Endothelial cell of umbilical vein (primary cell): Measurements from ENCODE around the gene MAGI3. TPM values are rescaled to one million over a fixed set of nuclear protein-coding genes. Genes with fewer than 3 reads are reported as not detected.

Experiments
- BruUV-seq: library from RNA; stranded (reverse); fragments of 400-500 nt; replicated peaks from 2 replicates; lab custom pipeline; 2021; lab: Mats Ljungman, UMichigan
- CTCF ChIA-PET: fragments of 300-600, 350-600 bp; sonication (Branson Sonifier 250); formaldehyde crosslinking; loops from one replicate; lab custom pipeline; 2021; ENCODE audit warnings: antibody characterized with exemption, inconsistent platforms; lab: Charles Lee
- POLR2A ChIA-PET: fragments of 300-600, 350-600 bp; sonication (Branson Sonifier 250); formaldehyde crosslinking; loops from one replicate; lab custom pipeline; 2021; ENCODE audit warnings: antibody characterized with exemption, inconsistent platforms; lab: Charles Lee
- DNase-seq: peaks from one replicate; pipeline ENCODE4 v3.0.0-alpha.2; 2011; ENCODE audit warnings: low read depth, low spot score
- FAIRE-seq: peaks from 2 replicates; lab custom pipeline; 2011; peaks lifted over from hg19 to GRCh38; lab: Jason Lieb, UNC
- H2AFZ ChIP-seq: 2 replicates; pipeline ENCODE4 v1.6.0; 2012; ENCODE audit warnings: low read depth, low read length, control low read depth, inconsistent platforms
- H3K27ac ChIP-seq: 2 replicates; pipeline ENCODE4 v1.5.1; 2011; ENCODE audit warnings: low read depth, mild to moderate bottlenecking, control low read depth, low read length, moderate library complexity; ENCODE audit not compliant: insufficient read depth
- H3K27me3 ChIP-seq, 2 experiments: 2 replicates each; pipeline versions ENCODE4 v1.6.0 to v1.6.1; 2011; ENCODE audit warnings: low read length in 2 of 2, mixed read lengths in 1 of 2; ENCODE audit not compliant: control insufficient read depth in 2 of 2, insufficient read depth in 2 of 2
- H3K36me3 ChIP-seq, 2 experiments: 2 replicates in 1 of 2; 3 replicates in 1 of 2; pipeline ENCODE4 v1.5.1; 2011; ENCODE audit warnings: low read length in 2 of 2, mild to moderate bottlenecking in 1 of 2, moderate library complexity in 1 of 2; ENCODE audit not compliant: control insufficient read depth in 2 of 2, insufficient read depth in 2 of 2; ENCODE audit errors: extremely low read depth in 1 of 2
- H3K4me1 ChIP-seq: 3 replicates; pipeline ENCODE4 v1.5.1; 2011; ENCODE audit warnings: mild to moderate bottlenecking, low read length; ENCODE audit not compliant: control insufficient read depth, insufficient read depth; ENCODE audit errors: extremely low read depth
- H3K4me2 ChIP-seq: 2 replicates; pipeline ENCODE4 v1.6.1; 2011; ENCODE audit warnings: low read length, control low read depth, mixed read lengths; ENCODE audit not compliant: insufficient read depth
- H3K4me3 ChIP-seq, 3 experiments: fragments of 200-600 bp in 1 of 3; sonication (generic), shearing (Covaris generic) in 1 of 3; replicated peaks in 1 of 3; 2 replicates each; pipeline ENCODE4 v1.5.1; 2011 to 2016; ENCODE audit warnings: control low read depth in 3 of 3, low read length in 3 of 3, mild to moderate bottlenecking in 2 of 3, inconsistent platforms in 1 of 3, low read depth in 1 of 3, moderate library complexity in 1 of 3; ENCODE audit not compliant: insufficient read depth in 1 of 3
- H3K79me2 ChIP-seq: 2 replicates; pipeline ENCODE4 v1.6.0; 2012; ENCODE audit warnings: low read length, inconsistent platforms; ENCODE audit not compliant: control insufficient read depth, insufficient read depth
- H3K9ac ChIP-seq: replicated peaks from 2 replicates; pipeline ENCODE3; 2011; ENCODE audit warnings: low read length, control low read depth; ENCODE audit not compliant: insufficient read depth; ENCODE audit errors: extremely low read depth
- H3K9me1 ChIP-seq: replicated peaks from 3 replicates; pipeline ENCODE4 v1.6.0; 2011; ENCODE audit warnings: mild to moderate bottlenecking, low read length; ENCODE audit not compliant: control insufficient read depth, insufficient read depth; ENCODE audit errors: extremely low read depth
- H3K9me3 ChIP-seq: replicated peaks from 2 replicates; pipeline ENCODE4 v1.5.1; 2012; ENCODE audit warnings: low read length, inconsistent platforms; ENCODE audit not compliant: control insufficient read depth, insufficient read depth
- H4K20me1 ChIP-seq: replicated peaks from 2 replicates; pipeline ENCODE3; 2011; ENCODE audit warnings: mild to moderate bottlenecking, low read length; ENCODE audit not compliant: control insufficient read depth, insufficient read depth; ENCODE audit errors: extremely low read depth
- EZH2 ChIP-seq: IDR thresholded peaks from 2 replicates; pipeline ENCODE4 v1.6.1; 2012; ENCODE audit warnings: borderline replicate concordance, low read depth, mild to moderate bottlenecking, moderate library complexity, low read length, inconsistent platforms; ENCODE audit not compliant: severe bottlenecking
- FOS ChIP-seq: IDR thresholded peaks from 2 replicates; pipeline ENCODE4 v1.6.1; 2011; ENCODE audit warnings: mild to moderate bottlenecking, low read length, moderate library complexity, borderline replicate concordance; ENCODE audit not compliant: insufficient read depth
- GATA2 ChIP-seq: IDR thresholded peaks from 2 replicates; pipeline ENCODE4 v1.7.0; 2011; ENCODE audit warnings: low read depth, mild to moderate bottlenecking, moderate library complexity, mixed read lengths, low read length; ENCODE audit not compliant: insufficient read length, insufficient read depth
- JUN ChIP-seq: IDR thresholded peaks from 2 replicates; pipeline ENCODE4 v1.6.1; 2011; ENCODE audit warnings: borderline replicate concordance, low read depth; ENCODE audit not compliant: insufficient read length, insufficient read depth
- MYC ChIP-seq: IDR thresholded peaks from one replicate; pipeline ENCODE4 v1.6.1; 2011; ENCODE audit warnings: mild to moderate bottlenecking, low read depth, low read length
- POLR2A ChIP-seq: IDR thresholded peaks from 2 replicates; pipeline ENCODE4 v1.6.1; 2012; ENCODE audit warnings: low read depth, mild to moderate bottlenecking, control low read depth, low read length
- POLR2AphosphoS5 ChIP-seq: IDR thresholded peaks from 2 replicates; pipeline ENCODE4 v1.6.1; 2012; ENCODE audit warnings: low read depth, mild to moderate bottlenecking, control low read depth, low read length, moderate library complexity; ENCODE audit not compliant: insufficient read depth
- dilution Hi-C: fragments of 300-500 bp; cut with MboI; formaldehyde crosslinking; loops from one replicate; pipeline ENCODE4 v1.15.0; 2019; ENCODE audit warnings: low sequenced_read_pairs; ENCODE audit not compliant: extremely low pct_ligation_motif_present
- intact Hi-C: fragments of 100-400 bp; cut with micrococcal nuclease; formaldehyde crosslinking; loops from one replicate; pipeline ENCODE4 v1.10.0; 2022
- polyA plus RNA-seq, 4 experiments: library from polyadenylated mRNA; depleted of rRNA in 3 of 4; stranded (reverse) in 3 of 4; unstranded in 1 of 4; fragments of >200 nt; gene quantifications; 2 replicates each; pipeline versions ENCODE4 v1.2.1 to v1.2.3, GENCODE V29; 2011 to 2012; ENCODE audit warnings: missing spikeins in 1 of 4
- total RNA-seq: library from RNA; stranded (reverse); gene quantifications from 2 replicates; pipeline ENCODE4 v1.2.3, GENCODE V29; 2021
- TF ChIP-seq, protein P1 (sequence below): IDR thresholded peaks from 2 replicates; pipeline ENCODE4 v1.6.1; 2011; ENCODE audit not compliant: insufficient read depth, insufficient read length
- TF ChIP-seq, protein P2 (sequence below), 2 donors: IDR thresholded peaks; 1 replicate in 1 of 2; 2 replicates in 1 of 2; pipeline ENCODE4 v1.5.1; 2011; ENCODE audit warnings: low read length in 2 of 2, mild to moderate bottlenecking in 2 of 2, moderate library complexity in 2 of 2, control low read depth in 1 of 2, inconsistent platforms in 1 of 2, low read depth in 1 of 2; ENCODE audit not compliant: insufficient read depth in 1 of 2; ENCODE audit errors: extremely low read depth in 1 of 2

Gene MAGI3
- total and polyA plus RNA-seq, 2 donors (not counting 3 experiments of a cell fraction or from before 2014, with no cell fraction given): 2.8 to 16.1 TPM

DNA sequence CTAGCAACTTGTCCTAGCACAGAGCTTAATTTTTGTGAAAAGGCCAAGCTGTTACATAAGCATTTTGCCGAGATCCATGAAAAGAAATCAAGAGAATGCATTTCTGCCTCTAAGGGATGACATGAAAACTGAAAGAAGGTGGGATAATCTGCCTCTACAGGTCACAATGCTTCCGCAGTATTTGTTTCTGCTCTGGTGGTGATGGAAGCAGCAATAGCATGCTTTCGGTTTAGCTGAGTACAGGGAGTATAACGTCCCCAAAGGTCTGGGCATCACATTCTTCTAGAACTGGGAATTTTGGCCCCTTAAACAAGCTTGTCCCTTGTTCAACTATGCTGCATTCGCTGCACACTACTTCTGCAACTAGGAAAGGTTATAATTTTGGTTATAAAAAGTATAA, 14.4 kb upstream of the MAGI3 start:
- no TSS peak for BruUV-seq
- Histone ChIP-seq H3K9me3 (no peaks in the 10 kb centered on the region), H3K9ac (no peak overlapping the region), H3K9me1 (no peaks in the 10 kb centered on the region), H3K36me3 (no peaks in the 10 kb centered on the region), H3K27me3 (peaks cover 0 to 2% of the 10 kb centered on the region in 2 experiments), H3K79me2 (no peaks in the 10 kb centered on the region), H3K4me3 (no peak overlapping the region), H3K27ac (no peak overlapping the region), H3K4me2 (no peak overlapping the region), H2AFZ (no peak overlapping the region), H3K4me1 (no peaks in the 10 kb centered on the region), H4K20me1 (no peaks in the 10 kb centered on the region)
- POLR2A ChIA-PET: no interaction called here
- no peak for FAIRE-seq
- CTCF ChIA-PET: no interaction called here
- dilution Hi-C loops: no loop called here
- no peak for DNase-seq
- TF ChIP-seq JUN (no peak), FOS (no peak), EZH2 (no peak), POLR2AphosphoS5 (no peak), MYC (no peak), POLR2A (no peak), GATA2 (no peak)
- TF ChIP-seq, protein P1, sequence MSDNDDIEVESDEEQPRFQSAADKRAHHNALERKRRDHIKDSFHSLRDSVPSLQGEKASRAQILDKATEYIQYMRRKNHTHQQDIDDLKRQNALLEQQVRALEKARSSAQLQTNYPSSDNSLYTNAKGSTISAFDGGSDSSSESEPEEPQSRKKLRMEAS: no peak
- TF ChIP-seq, protein P2, sequence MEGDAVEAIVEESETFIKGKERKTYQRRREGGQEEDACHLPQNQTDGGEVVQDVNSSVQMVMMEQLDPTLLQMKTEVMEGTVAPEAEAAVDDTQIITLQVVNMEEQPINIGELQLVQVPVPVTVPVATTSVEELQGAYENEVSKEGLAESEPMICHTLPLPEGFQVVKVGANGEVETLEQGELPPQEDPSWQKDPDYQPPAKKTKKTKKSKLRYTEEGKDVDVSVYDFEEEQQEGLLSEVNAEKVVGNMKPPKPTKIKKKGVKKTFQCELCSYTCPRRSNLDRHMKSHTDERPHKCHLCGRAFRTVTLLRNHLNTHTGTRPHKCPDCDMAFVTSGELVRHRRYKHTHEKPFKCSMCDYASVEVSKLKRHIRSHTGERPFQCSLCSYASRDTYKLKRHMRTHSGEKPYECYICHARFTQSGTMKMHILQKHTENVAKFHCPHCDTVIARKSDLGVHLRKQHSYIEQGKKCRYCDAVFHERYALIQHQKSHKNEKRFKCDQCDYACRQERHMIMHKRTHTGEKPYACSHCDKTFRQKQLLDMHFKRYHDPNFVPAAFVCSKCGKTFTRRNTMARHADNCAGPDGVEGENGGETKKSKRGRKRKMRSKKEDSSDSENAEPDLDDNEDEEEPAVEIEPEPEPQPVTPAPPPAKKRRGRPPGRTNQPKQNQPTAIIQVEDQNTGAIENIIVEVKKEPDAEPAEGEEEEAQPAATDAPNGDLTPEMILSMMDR (IDR thresholded peaks at IDR 0.05; ENCODE audit: extremely low read depth in 1 of 2, insufficient read depth in 1 of 2, low read depth in 1 of 2, low read length in 2 of 2): no peak
- intact Hi-C loops: no loop called here
